GM19324 (cell line): ENCODE results near the gene TRIM72.
"Not testable (repeated sequence)": the region's sequence is repeated elsewhere in the genome, so short reads cannot be mapped to it uniquely, and the experiment has no call there.

ENCODE experiments used
- ATAC-seq: cut with Tn5 transposase; IDR thresholded peaks from one replicate; pipeline ENCODE4 v1.9.1; 2021; ENCODE audit warnings: mild to moderate bottlenecking, moderate library complexity; ENCODE audit not compliant: unreplicated experiment, low FRiP score

TRIM72 gene

GRCh38 chr16:31190061-31190460, 23.9 kb upstream of the TRIM72 start:
- no peak for ATAC-seq

GRCh38 chr16:31190818-31191444, 23.0 kb upstream of the TRIM72 start:
- no peak for ATAC-seq

DNA sequence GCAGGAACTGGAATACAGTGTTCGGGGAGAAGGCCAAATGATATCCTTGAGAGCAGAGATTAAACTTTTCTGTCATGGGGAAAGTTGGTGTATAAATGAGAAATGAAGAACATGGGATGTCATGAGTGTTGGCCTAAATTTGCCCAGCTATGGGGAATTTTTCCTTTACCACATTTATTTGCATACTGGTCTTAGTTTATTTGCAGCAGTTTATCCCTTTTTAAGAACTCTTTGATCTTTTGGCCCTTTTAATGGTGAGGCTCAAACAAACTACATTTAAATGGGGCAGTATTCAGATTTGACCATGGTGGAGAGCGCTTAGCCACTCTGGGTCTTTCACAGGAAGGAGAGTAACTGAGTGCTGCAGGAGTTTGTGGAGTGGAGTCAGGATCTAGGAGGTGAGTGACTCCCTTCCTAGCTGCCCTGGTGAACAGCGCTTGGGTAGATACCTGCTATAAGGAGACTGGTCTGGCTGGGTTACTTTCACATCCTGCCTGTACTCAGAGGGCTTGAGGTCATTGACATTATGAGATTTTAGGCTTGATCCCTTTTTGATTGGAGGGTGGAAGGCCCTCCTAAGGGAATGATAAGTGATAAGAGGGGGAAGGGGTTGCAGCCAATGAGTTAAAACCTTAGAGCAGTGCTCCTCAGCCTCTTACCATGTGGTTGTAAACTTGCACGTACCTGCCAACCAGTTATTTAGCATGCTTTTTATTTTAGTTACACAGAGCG, 22.1 kb upstream of the TRIM72 start:
- no peak for ATAC-seq

DNA sequence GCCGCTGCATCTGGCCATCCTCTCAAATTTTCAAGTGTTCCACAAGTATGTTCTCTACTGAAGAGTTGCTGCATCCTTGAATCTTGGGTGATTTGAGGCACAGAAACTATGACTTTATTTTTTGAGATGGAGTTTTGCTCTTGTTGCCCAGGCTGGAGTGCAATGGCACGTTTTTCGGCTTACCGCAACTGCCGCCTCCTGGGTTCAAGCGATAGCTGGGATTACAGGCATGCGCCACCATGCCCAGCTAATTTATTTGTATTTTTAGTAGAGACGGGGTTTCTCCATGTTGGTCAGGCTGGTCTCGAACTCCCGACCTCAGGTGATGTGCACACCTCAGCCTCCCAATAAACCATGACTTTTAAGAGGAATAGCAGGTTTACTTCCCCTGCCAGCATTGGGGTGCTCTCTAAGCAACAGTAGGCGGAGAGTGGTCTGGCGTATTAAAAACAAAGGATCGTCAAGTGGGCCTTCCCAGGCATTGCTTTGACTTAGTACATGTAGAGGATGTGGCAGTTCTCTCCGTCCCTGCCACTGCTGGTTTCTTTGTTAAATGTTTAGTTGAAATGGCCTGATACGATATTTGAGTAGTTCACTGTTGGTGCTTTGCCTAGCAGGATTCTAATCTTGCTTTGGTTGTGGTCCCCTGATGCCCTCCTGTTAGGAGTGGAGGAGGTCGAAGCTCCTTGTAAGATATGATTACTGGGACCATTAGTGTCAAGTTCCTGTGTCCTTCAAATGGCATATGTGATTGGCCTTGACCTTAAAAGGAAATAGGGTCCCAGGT, 20.9 kb upstream of the TRIM72 start:
- no peak for ATAC-seq

DNA sequence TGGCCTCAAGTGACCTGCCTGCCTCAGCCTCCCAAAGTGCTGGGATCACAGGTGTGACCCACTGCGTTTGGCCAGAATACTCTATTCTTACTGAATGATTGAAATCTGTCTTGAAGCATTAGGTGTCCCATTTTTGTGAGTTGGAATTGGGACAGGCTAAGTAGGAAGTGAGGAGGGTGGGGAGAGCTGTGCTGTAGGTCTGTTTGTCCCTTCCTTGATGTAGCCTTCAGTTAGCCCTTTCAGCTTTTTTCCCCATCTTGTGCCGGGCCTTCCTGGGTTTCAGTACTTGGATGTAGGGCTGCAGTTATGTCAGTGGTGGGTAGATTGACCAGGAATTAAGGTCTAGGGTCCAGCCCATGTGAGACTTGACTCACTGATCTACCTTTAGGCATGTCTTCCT, 20.0 kb upstream of the TRIM72 start:
- no peak for ATAC-seq

GRCh38 chr16:31194898-31195297, 19.0 kb upstream of the TRIM72 start:
- no peak for ATAC-seq

DNA sequence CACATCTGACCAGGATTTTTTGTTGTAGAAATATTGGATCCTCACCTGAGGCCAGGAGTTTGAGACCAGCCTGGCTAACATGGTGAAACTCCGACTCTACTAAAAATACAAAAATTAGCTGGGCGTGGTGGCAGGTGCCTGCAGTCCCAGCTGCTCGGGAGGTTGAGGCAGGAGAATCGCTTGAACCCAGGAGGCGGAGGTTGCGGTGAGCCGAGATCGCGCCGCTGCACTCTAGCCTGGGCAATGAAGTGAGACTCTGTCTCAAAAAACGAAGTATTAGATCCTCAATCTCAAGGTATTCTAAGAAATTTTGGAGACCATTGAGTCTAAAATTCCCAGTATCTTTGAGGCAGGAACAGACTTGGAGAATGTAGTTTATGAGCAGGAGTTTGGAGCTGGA, 18.1 kb upstream of the TRIM72 start:
- ATAC-seq, result not testable (repeated sequence)

DNA sequence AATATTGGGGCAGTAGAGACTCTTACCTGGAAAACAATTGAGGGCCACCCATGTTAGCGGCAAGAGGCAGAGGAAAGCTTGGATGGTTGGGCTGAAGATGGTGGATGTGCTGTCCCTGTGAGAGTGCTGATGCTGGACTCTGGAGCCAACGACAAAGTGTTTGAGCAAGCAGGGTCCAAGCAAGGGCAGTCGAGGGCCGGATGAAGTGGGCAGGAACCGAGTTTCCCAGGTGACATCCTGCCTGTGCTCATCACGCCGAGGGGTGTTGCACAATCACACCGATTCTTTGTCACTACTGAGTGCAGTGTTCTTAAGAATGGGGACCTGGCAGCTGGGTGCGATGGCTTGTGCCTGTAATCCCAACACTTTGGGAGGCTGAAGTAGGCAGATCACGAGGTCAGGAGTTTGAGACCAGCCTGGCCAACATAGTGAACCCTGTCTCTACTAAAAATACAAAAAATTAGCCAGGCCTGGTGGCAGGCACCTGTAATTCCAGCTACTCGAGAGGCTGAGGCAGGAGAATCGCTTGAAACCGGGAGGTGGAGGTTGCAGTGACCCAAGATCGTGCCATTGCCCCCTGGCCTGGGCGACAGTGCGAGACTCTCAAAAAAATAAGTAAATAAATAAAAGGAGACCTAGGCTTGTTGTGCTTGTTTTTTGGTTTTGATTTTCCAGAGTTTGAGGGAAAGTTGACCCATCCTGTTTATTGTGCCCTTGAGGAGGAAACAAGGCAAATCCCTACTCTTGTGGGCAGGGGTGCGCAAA, 17.4 kb upstream of the TRIM72 start:
- ATAC-seq, result no peak

- no peak for ATAC-seq
These were observed 15.6 kb upstream of the TRIM72 start for GRCh38 chr16:31198207-31198882.

GRCh38 chr16:31199430-31200041, 14.4 kb upstream of the TRIM72 start:
- ATAC-seq, result no peak

DNA sequence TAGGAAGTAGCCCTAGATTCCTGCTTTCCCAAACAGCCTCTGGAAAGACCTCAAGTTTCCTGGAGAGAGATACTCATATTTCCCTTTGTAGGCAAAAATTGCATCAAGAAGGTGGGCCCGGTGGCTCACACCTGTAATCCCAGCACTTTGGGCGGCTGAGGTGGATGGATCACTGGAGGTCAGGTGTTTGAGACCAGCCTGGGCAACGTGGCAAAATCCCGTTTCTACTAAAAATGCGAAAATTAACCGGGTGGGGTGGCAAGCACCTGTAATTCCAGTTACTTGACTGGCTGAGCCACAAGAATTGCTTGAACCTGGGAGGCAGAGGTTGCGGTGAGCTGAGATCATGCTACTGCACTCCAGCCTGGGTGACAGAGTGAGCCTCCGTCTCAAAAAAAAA, 13.8 kb upstream of the TRIM72 start:
- not testable (repeated sequence) for ATAC-seq

DNA sequence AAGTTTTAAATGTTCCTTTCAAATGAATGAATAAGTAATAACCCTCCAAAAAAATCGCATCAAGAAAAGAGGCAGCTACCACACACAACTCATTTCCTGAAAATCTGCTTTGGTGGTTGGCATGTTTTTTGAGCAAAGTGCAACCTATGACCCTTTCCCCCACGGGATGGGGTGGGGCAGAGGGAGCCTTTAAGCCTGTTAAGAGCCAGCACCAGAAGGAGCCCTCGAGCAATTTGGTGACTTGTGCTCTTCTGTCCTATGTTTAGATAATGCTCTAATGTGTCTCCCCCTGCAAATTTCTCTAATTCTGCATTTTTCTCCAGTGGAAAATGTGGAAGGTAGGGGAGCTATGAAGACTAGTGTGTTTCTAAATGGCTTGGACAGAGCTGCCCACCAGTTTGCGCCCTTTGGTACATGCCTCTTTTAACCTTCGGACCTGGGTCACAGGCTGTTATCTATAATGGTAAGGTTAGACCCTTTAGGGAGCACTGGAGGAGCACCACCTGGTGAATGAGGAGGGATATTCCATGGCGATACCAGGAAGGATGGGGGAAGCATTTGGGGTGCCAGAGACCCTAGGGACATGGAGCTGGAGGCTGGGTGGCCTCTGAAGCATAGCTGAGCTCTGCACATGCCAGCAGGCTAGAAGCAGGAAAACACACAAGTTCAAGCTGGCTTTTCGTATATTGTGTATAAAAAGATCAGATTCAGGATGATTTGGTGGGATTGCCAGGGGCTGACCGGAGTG, 12.9 kb upstream of the TRIM72 start:
- no peak for ATAC-seq

- ATAC-seq, result peak; percentile 52
These were observed 12.1 kb upstream of the TRIM72 start for GRCh38 chr16:31201582-31202413.

GRCh38 chr16:31202414-31203375, 11.2 kb upstream of the TRIM72 start, which contains the start of gene PYCARD:
Gene PYCARD, minus strand, starts transcription at chr16:31202760. Its CDS starts 70 bp downstream, at chr16:31202690.
- peak; percentile 48 for ATAC-seq

DNA sequence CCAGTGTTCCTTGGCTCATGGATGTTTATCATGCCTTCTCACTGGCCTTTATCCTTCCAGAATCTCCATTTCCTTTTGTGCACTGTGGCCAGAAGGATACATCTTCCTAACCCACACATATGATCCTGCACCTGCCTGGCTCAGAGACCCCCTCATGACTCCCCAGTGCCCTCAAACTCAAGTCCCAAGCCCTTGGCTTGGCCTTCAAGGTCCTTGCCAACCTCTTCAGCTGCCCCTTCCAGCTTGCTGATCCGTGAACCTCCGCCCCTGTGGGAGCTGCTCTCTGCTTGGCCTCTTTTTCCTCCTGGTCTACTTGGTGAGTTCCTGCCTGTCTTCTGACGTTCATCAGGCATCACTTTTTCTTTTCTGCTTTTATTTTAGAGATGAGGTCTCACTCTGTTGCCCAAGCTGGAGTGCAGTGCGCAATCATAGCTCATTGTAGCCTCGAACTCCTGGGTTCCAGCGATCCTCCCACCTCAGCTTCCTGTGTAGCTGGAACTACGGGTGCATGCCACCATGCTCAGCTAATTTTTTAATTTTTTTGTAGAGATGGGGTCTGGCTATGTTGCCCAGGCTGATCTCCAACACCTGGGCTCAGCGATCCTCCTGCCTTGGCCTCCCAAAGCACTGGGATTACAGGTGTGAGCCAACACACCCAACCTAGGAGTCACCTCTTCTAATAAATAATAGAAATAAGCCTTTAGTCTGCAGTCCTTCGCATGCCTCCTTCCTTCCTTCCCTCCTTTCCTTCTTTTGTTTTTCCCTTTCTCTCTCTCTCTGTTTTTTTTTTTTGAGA, 8.8 kb upstream of the TRIM72 start:
- ATAC-seq, result no peak

GRCh38 chr16:31206776-31207175, 7.1 kb upstream of the TRIM72 start:
- no peak for ATAC-seq
